NOMO-1 treated with DMSO at 0.1 percent for 48 hours (cell line): Measurements from ENCODE around the gene MIER1.
"Not testable (repeated sequence)": the region's sequence is repeated elsewhere in the genome, so short reads cannot be mapped to it uniquely, and the experiment has no call there.

ENCODE experiments used
- DNase-seq: peaks from one replicate; lab custom pipeline; 2025; ENCODE audit not compliant: unreplicated experiment; lab: John Stamatoyannopoulos, UW

The MIER1 gene

DNA sequence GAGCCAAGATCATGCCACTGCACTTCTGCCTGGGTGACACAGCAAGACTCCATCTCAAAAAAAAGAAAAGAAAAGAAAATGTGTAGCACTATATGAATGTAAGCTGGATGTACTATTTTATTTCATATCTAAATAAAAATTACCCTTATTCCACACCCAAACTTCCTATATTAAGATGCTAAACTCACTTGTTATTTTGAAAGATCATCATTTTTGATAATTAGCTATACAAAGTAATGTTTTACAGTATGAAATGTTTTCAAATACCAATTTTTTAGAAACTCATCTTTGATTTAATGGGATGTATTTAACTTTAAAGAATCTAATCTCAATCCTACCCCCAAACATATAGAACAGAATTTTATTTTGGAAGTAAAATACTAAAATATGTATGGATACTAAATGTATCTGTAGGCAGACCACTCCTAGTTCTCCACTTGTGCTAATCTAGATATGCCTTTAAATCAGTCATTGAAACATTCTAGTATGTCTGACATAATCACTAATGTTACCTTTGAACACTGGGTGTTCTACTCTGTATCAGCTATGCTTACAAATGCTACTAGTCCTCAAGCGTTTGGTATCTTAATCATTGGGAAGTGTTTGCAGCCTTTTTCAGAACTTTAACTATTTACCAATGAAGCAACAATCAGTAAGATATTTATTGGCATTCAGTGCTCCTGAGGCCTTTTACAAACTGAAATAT is 12.9 kb downstream of the MIER1 start:
- DNase-seq: no peak

DNA sequence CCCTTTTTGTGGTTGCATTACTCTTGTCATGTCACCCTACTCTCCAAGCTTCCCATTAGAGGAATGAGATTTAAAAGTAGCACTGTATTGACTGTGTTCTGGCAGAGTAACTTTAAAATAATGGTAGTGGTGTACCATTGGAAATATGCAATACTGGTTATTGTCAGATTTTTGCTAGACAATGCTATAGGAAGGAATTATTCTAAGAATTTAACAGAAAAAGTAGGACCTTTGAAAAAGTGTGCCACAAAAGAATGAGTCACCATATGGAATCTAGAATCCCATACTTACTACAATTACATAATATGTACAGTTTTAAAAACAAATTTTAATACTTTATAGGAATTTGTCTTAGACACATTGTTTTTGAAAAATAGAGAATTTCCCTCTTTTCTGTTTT is 13.8 kb downstream of the MIER1 start:
- peak; percentile 50 for DNase-seq

DNA sequence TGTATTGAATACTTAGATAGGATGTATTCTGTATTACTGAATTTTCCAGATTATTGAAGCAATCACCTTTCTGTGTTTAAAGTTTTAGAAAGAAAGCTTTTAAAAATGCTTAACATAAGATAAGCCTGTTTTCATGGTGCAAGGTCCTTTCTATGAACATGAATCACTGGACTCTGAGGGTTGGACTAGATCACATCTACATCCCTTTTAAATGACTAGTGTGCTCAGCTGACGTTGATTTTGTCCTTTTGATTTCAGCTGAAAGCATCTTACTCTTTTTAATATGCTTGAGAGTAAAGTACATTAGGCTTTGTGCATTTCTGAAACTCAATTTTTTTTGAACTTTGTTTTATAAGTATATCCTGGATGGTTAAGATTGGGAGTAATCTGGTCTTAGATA is 16.2 kb downstream of the MIER1 start:
- DNase-seq: no peak

DNA sequence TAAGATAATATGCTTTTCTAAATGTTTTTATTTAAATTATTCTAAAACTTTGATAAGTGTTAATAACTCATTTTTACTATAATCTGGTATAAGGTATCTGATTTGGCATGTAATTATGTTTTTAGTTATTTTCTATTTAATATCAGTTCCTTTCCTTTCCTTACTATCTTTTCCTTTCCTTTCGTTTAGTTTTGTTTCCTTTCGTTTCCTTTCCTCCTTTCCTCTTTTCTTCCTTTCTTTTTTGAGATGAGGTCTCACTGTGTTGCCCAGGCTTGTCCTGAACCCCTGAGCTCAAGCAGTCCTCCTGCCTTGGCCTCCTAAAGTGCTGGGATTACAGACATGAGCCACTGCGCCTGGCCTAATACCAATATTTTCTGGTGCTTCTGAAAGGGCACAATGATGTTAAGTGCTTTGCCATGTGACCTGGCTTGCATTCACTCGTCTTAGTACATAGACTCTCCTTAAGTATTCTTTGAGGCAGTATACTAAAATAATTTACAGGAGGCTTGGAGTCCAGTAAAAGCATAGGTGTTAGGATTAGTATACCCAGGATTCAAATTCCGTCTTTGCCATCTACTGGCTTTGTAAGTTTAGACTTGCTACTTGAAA is 18.7 kb downstream of the MIER1 start:
- DNase-seq: no peak

DNA sequence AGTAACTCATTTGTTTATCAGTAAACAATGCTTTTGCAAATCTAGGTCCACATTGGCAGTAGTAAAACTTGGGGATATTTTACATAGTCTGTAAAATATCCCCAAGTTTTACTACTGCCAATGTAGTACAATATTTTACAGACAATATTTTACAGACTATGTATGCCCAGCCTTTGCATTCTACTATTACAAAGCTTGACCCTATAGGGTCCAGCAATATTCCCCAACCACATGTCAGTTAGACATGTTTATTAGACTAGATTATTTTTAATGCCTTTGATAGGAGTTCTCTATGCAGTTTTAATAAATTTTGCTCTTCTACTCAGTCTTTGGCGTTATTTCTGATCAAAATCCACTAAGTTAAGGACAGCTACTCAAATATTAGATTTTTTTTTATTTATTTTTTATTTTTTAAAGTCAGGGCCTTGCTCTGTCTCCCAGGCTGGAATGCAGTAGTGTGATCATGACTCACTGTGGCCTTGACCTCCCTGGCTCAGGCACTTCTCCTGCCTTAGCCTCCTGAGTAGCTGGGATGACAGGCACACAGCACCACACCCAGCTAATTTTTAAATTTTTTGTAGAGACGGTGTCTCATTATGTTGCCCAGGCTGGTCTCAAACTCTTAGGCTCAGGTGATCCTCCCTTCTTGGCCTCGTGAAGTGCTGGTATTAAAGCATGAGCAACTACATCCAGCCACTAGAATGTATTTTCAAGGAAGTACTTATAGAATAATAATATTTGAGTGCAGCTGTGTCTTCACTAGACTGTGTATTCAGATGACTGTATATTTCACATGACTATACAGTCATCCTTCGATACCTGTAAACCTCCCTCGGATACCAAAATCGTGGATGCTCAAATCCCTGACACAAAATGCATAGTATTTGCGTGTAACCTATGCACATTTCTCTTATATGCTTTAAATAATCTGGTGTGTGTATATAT is 19.8 kb downstream of the MIER1 start:
- DNase-seq: no peak

DNA sequence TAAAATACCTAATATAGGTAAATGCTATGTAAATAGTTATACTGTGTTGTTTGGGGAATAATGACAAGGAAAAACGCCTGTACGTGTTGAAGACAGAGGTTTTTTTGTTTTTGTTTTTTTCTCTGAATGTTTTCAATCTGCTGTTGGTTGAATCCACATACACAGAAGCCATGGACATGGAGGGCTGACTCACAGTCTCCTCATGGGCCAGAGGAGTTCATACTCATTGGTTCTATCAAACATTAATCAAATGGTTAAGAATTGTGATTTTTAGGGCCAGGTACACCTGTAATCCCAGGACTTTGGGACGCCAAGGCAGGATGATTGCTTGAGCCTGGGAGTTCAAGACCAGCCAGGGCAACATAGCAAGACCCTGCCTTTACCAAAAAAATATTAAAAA is 20.5 kb downstream of the MIER1 start:
- no peak for DNase-seq

DNA sequence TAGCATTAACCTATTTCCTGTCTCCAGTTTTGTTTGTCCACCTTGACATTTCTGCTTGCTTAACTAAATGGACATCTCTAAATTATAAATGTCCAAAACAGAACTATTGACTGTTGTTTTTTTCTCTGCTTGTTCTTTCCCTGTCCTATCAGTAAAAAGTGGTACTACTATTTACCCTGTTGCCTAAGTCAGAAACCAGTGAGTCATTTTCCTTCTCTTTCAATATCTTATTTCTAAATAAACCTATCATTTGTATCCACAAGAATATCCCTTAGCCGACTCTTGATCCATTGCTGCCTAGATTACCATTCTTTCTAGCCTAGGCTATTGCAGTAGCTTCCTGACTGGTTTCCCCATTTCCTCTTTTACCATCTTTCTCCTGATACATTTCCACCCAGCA is 22.5 kb downstream of the MIER1 start:
- DNase-seq: no peak

DNA sequence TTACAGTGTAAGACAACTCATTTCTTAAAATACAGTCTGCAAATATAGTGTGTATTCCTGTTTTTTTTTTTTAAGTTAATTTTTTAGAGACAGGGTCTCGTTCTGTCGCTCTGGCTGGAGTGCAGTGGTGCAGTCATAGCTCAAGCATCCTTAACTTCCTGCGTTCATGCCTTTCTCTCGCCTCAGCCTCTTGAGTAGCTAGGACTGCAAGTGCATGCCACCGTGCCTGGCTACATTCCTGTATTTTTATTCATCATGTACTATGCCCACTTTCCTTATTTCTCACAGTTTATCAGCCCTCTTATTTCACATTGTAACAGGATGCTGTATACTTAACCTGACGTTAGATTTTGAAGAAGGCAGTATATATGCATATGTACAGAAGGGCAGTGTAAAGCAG is 26.7 kb downstream of the MIER1 start:
- no peak for DNase-seq

DNA sequence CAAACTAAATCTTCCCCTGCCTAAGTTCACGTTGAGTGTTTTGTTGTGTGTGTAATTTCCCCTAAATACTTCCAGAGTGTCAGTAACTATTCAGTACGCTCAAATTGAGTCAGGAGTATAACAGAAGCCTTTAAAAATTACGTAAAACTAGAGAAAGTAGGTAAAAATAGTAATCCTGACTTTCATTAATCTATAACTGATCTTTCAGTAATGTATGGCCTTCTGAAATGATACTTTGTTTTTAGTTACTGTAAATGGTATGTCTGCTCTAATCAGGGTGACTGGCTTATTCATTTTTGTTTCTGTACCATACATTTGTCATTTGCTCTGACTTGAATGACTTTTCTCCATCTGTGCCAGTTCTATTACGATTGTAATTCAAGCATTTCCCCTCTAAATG is 29.4 kb downstream of the MIER1 start:
- no peak for DNase-seq

DNA sequence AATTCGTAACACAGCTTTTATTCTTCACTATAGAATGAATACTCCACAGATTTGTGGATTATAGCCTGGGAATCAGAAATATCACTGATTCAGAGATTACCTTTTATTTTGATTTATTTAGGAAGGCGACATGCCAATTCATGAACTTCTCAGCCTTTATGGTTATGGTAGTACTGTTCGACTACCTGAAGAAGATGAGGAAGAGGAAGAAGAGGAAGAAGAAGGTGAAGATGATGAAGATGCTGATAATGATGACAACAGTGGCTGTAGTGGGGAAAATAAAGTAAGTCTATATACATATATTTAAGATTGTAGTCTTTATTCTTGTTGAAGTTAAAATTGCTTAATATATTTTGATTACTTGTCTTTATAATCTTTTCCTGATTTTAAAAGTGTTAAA is 33.1 kb downstream of the MIER1 start:
- no peak for DNase-seq

DNA sequence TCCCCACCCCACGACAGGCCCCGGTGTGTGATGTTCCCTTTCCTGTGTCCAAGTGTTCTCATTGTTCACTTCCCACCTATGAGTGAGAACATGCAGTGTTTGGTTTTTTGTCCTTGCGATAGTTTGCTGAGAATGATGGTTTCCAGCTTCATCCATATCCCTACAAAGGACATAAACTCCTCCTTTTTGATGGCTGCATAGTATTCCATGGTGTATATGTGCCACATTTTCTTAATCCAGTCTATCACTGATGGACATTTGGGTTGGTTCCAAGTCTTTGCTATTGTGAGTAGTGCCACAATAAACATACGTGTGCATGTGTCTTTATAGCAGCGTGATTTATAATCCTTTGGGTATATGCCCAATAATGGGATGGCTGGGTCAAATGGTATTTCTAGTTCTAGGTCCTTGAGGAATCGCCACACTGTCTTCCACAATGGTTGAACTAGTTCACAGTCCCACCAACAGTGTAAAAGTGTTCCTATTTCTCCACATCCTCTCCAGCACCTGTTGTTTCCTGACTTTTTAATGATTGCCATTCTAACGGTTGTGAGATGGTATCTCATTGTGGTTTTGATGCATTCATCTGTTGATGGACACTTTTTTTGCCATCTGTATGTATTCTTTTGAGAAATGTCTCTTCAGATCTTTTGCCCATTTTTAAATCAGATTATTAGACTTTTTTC is 41.5 kb downstream of the MIER1 start:
- not testable (repeated sequence) for DNase-seq

DNA sequence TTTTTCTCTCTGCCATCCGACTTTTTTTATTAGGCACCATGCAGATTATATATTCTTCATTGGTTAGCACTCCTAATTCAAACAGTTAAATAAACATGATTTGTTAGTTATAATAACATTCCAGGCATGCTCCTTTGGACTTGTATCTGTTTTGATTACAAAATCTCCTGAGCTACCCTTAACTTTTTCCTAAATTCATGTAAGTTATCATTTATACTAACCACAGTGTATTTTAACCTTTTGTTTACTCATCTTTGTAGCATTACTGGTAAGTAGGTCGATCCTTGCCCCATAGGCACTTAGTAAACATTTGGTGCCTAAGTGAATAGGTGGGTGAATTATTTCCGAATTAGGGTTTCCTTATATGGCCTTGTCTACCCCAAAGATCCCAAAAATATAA is 43.8 kb downstream of the MIER1 start:
- no peak for DNase-seq

DNA sequence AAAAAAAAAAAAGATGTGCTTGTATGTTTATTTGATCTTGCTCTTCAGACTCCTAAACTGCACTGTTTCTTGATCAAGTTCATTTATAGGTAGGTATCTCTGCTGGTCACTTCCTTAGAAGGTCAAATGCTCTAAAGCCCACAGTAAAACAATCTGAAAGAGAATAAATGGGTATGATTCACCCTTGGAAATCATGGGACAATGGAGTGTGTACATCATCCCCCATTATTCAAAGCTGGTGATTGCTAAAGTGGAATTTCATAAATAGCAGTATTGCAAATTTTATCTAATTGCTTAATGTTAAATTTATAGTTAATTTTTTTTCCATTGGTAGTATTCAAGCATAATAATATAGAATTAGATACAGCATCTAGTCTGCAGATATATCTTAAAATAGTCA is 53.4 kb downstream of the MIER1 start:
- no peak for DNase-seq

DNA sequence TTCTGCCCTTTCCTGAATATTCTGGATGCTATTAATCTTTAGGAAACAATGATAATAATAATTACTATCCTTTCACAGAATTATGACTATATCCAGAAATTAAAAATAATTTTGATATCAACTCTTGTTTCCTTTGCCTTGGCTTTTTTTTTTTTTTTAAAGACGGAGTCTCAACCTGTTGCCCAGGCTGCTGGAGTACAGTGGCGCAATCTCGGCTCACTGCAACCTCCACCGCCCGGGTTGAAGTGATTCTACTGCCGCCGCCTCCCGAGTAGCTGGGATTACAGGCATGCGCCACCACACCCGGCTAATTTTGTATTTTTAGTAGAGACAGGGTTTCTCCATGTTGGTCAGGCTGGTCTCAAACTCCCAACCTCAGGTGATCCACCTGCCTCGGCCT is 54.8 kb downstream of the MIER1 start:
- not testable (repeated sequence) for DNase-seq

DNA sequence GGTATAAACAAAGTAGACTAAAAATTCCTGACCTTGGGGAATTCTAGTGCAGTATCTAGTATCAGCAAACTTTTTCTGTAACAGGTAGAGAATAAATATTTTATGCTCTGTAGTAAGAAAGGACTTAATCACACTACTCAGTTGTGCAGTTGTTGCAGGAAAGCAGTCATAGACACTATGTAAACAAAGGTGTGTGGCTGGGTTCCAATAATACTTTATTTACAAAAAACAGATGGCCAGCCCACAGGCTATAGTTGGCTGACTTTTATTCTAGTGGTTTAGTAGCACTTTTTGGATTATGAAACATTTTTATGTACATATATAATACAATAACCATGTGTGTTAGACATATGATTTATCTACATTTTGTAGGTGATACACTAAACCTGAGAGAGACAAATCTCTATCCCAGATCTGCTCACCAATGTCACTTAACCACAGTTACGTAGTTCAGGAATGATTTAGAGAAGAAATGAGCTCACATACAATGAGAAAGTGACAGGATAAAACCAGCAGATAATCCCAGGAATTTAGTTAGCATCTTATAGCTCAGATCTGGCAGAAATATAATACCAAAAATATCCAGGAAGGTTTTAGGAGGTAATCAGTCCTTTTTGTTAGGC is 56.1 kb downstream of the MIER1 start:
- no peak for DNase-seq

DNA sequence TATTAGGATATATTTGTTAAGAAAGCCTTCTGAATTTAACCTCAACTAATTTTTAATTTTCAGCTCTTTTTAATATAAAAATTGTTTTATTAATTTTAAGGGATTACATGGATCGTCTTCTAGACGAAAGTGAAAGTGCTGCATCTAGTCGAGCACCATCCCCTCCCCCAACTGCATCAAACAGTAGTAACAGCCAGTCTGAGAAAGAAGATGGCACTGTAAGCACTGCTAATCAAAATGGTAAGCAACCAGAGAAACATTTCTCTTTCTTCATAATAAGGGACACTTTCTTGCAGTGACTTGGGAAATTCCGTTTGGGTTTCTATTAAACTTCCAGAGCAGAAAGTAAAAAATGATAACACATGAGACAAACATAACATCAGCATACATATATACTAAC is 56.9 kb downstream of the MIER1 start:
- no peak for DNase-seq

DNA sequence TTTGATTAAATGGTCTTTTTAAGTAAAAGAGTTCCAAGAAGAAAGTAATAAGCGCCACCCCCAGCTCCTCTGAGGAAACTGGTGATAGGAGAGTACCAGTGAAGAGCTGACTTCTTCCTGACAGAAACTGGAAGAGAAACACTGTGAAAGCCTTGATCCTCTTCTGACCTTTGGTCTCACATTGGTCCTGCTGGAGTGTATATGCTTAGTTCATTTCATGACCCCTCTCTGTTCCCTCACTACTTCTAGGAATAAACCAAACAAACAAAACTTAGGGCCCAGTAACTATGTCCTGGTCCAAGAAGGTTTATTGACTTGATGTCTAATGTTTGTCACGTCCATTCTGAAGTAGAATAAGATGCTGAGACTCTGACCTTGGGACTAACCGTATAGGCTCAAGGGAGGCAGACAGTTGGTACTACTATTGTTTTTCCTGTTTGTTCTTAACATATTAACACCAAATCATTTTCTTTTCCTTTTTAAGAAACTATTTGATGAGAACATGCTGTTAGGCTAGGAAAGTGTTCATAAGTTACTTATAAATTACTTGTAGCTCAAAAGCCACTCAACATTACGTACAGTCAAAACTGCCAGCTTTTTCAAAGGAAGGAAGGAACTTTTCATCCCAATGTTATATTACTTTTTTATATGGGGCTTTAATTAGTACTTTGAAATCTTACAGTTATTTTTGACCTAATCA is 57.9 kb downstream of the MIER1 start:
- DNase-seq: no peak

DNA sequence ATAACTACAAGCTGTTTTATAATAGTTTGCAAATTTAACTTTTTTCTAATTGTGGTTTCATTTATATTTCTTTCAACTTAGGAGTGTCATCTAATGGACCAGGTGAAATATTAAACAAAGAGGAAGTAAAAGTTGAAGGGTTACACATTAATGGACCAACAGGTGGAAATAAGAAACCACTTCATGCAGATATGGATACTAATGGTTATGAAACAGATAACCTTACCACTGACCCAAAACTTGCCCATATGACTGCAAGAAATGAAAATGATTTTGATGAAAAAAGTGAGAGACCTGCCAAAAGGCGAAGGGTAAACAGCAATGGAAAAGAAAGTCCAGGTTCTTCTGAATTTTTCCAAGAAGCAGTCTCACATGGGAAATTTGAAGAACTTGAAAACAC is 59.7 kb downstream of the MIER1 start:
- DNase-seq: no peak

DNA sequence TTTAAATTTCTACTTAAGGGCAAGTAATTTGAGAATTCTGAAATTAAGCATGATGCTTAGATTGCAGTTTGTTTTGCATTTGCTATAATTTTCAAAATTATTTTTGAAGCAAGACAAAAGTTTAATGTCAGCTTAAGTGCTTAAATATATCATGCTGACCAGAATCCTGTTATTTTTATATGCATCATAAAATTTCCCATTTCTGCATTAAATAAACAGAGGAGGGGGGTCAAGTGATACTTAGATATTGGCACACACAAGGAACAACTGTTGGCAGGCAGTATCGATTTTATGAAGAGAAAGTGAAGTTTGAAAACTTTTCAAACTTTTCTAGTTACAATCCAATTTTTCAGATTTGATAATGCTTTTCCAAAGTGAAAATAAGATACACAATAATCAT is 61.0 kb downstream of the MIER1 start:
- DNase-seq: no peak

DNA sequence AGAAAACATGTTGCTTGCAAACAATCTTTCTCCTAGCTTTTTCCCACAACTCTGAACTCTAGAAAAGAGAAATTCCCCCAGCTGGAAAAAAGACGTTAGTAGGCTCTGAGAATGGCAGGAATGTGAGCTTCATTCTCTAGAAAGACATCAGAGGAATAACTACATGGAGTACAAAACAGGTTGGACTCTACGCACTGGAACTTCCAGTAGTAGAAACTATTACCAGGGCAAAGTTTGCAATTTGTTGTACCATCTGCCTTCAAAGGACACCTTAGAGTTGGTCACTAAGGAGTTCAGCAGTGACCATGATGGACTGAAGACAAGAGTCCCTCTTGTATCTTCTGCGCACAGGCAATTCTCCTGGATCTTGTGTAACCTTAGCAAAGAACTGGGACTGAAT is 68.3 kb downstream of the MIER1 start:
- no peak for DNase-seq
